Choroid plexus epithelial cell (primary cell): ENCODE data around the gene PSRC1.

Experiments
- DNase-seq: peaks from one replicate; pipeline ENCODE4 v3.0.0-alpha.2; 2010; ENCODE audit warnings: low read depth
- H3K4me3 ChIP-seq: 2 replicates; pipeline ENCODE4 v1.5.1; 2011; ENCODE audit warnings: low read depth, mild to moderate bottlenecking, control low read depth, low read length, moderate library complexity
- TF ChIP-seq, protein P1 (sequence below): conservative IDR thresholded peaks from 2 replicates; pipeline ENCODE4 v1.5.1; 2011; ENCODE audit warnings: low read depth, mild to moderate bottlenecking, control low read depth, inconsistent platforms, low read length, moderate library complexity

The PSRC1 gene

DNA sequence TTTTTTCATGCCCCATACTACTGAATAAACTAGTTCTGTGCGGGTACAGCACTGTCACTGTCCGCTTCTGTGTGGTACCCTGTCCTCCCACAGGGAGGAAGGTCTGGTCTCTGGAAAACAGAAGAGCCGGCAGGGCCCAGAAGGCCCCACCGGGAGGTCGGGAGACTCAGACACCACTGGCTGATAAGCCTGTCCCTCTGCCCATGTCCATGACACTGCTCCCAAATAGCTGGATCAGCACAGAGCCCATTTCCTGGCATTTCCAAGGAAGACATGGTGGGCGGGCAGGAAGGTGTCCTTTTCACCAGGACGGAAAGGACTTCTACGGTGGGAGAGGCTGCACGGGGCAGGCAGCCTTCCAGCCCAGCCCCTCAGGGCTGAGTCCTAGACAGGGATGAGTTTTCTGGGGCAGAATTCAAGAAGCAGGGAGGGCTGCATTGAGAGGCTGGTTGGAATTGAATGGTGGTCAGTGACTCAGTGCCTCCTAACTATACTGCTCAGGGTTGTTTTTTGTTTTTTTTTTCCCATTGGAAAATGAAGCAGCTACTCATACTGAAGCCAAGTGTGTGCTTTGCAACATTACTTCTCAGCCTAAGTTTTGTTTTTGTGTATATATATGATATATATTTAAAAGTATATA, 7.1 kb downstream of the PSRC1 start:
- DNase-seq = peak; percentile 37
- no peak overlapping the region for H3K4me3 ChIP-seq
- TF ChIP-seq, protein P1, sequence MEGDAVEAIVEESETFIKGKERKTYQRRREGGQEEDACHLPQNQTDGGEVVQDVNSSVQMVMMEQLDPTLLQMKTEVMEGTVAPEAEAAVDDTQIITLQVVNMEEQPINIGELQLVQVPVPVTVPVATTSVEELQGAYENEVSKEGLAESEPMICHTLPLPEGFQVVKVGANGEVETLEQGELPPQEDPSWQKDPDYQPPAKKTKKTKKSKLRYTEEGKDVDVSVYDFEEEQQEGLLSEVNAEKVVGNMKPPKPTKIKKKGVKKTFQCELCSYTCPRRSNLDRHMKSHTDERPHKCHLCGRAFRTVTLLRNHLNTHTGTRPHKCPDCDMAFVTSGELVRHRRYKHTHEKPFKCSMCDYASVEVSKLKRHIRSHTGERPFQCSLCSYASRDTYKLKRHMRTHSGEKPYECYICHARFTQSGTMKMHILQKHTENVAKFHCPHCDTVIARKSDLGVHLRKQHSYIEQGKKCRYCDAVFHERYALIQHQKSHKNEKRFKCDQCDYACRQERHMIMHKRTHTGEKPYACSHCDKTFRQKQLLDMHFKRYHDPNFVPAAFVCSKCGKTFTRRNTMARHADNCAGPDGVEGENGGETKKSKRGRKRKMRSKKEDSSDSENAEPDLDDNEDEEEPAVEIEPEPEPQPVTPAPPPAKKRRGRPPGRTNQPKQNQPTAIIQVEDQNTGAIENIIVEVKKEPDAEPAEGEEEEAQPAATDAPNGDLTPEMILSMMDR = no peak

DNA sequence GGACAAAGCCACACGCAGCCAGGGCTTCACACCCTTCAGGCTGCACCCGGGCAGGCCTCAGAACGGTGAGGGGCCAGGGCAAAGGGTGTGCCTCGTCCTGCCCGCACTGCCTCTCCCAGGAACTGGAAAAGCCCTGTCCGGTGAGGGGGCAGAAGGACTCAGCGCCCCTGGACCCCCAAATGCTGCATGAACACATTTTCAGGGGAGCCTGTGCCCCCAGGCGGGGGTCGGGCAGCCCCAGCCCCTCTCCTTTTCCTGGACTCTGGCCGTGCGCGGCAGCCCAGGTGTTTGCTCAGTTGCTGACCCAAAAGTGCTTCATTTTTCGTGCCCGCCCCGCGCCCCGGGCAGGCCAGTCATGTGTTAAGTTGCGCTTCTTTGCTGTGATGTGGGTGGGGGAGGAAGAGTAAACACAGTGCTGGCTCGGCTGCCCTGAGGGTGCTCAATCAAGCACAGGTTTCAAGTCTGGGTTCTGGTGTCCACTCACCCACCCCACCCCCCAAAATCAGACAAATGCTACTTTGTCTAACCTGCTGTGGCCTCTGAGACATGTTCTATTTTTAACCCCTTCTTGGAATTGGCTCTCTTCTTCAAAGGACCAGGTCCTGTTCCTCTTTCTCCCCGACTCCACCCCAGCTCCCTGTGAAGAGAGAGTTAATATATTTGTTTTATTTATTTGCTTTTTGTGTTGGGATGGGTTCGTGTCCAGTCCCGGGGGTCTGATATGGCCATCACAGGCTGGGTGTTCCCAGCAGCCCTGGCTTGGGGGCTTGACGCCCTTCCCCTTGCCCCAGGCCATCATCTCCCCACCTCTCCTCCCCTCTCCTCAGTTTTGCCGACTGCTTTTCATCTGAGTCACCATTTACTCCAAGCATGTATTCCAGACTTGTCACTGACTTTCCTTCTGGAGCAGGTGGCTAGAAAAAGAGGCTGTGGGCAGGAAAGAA, 8.1 kb downstream of the PSRC1 start:
- H3K4me3 ChIP-seq = no peak overlapping the region
- DNase-seq = peak; percentile 80
- TF ChIP-seq, protein P1 = no peak

DNA sequence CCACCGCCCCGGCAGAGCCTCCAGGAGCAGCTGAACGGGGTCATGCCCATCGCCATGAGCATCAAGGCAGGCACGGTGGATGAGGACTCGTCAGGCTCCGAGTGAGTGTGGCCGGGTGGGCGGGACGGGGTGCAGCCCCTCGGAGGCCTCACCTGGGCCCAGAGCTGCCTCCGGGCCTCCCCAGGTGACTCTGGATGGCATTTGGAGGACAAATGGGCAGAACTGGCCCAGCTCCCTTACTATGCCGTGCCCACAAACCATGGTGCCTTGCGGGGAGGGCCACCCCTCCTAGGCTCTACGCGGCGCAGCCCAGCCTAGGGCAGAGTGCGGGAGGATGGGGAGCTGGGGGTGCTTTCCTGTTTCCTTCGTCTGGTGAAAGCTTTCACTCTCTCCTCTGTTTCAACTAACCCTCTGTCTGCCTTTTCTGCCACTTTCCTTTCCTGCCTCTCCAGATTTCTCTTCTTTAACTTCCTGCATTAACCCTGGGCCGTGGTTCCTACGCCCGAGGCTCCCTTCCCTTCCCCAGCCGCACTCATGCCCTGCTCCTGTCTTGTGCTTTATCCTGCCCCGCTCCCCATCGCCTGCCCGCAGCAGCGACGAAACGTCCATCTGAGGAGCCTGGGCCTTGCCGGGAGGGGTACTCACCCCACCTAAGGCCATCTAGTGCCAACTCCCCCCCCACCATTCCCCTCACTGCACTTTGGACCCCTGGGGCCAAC, 9.2 kb downstream of the PSRC1 start:
- no peak for DNase-seq
- TF ChIP-seq, protein P1 = no peak
- H3K4me3 ChIP-seq = no peak overlapping the region

DNA sequence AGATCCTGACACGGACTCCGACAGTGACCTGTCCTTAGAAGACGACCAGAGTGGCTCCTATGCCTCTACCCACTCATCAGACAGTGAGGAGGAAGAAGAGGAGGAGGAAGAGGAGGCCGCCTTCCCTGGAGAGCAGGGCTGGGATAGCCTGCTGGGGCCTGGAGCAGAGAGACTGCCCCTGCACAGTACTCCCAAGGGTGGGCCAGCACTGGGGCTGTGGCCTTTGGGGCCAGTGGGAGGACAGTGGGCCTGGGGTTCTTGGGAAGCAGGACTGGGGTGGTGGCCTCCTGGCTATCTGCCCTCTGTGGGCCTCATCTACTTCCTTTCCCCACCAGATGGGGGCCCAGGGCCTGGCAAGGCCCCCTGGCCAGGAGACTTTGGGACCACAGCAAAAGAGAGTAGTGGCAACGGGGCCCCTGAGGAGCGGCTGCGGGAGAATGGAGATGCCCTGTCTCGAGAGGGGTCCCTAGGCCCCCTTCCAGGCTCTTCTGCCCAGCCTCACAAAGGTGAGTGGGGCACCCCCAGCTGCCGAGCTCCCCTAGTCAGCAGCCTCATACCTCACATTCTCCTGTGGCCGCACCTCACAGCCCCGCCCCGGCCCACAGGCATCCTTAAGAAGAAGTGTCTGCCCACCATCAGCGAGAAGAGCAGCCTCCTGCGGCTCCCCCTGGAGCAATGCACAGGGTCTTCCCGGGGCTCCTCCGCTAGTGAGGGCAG, 10.0 kb downstream of the PSRC1 start:
- H3K4me3 ChIP-seq = no peak overlapping the region
- TF ChIP-seq, protein P1 = no peak

DNA sequence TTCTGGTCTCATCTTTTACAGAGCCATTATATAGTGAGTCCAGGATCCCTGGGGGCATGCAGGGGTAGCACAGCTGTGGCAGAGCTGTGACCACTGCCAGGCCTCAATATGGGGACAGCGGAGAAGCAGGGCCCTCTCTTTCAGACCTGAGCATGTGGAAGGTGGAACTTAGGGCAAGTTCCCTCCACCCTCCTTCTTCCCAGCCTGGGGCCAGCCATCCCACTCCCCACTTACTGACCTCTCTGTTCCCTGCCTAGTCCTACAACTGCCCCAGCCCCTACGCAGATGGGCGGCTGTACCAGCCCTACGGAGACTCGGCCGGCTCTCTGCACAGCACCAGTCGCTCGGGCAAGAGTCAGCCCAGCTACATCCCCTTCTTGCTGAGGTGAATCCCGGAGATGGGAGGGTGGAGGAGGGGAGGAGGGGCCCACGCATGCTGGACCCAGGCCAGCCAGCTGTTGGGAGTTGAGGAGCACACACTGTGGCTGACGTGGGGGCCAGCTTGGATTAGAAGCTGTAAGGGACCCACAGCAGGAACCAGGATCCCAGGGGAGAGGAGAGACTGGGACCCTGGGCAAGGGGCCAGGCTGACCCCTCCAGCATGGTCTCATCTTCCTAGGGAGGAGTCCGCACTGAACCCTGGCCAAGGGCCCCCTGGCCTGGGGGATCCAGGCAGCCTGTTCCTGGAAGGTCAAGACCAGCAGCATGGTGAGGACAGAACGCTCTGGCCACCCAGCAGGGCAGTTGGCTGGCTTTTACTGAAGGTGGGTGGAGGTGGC, 10.7 kb downstream of the PSRC1 start:
- TF ChIP-seq, protein P1 = no peak
- no peak for DNase-seq
- H3K4me3 ChIP-seq = no peak overlapping the region

More for the DNA sequence above, 10.0 kb downstream of the PSRC1 start:
- no peak for DNase-seq

DNA sequence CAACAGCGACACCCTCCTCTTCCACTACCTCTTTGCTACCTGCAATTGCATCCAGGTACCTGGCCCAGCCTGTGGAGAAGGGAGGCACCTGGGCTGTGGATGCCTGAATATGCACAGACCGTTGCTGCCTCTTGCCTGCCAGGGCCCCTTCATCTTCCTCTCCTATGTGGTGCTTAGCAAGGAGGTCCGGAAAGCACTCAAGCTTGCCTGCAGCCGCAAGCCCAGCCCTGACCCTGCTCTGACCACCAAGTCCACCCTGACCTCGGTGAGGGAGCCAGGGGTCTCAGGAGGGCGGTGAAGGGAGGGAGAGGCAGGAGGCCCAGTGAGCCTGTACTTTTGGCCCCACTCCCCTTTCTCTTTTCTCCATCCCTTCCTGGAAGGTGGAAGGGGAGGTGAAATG, 11.5 kb downstream of the PSRC1 start:
- no peak for DNase-seq
- no peak overlapping the region for H3K4me3 ChIP-seq
- TF ChIP-seq, protein P1 = no peak
